Nephron (organoid): Measurements from ENCODE around the gene VPS45.
A peak's percentile ranks its signal among the peaks of the same experiment; 100 is the strongest.

ENCODE experiments used
- H3K27ac Mint-ChIP-seq, 3 experiments: 2 replicates each; pipeline ENCODE4 v1.8.0; 2020; ENCODE audit warnings: mixed read lengths in 3 of 3, mild to moderate bottlenecking in 2 of 3, moderate library complexity in 1 of 3
- H3K27me3 Mint-ChIP-seq: 2 replicates; pipeline ENCODE4 v1.8.0; 2021; ENCODE audit warnings: low read depth, mild to moderate bottlenecking, moderate library complexity, mixed read lengths
- H3K36me3 Mint-ChIP-seq: 2 replicates; pipeline ENCODE4 v1.8.0; 2020; ENCODE audit warnings: low read depth, mixed read lengths
- H3K4me1 Mint-ChIP-seq: 2 replicates; pipeline ENCODE4 v1.8.0; 2020; ENCODE audit warnings: mixed read lengths
- H3K4me3 Mint-ChIP-seq, 3 experiments: 2 replicates each; pipeline ENCODE4 v1.8.0; 2020; ENCODE audit warnings: mild to moderate bottlenecking in 3 of 3, mixed read lengths in 3 of 3, moderate library complexity in 2 of 3
- H3K9me3 Mint-ChIP-seq: 2 replicates; pipeline ENCODE4 v1.8.0; 2020; ENCODE audit warnings: mixed read lengths
- TF ChIP-seq, protein P1 (sequence below), 3 experiments: fragments of 200-600 bp; sonication (generic); IDR thresholded peaks; one replicate each; pipeline ENCODE4 v1.5.0; 2021; ENCODE audit warnings: antibody characterized with exemption in 3 of 3; ENCODE audit not compliant: unreplicated experiment in 3 of 3

Gene VPS45

DNA sequence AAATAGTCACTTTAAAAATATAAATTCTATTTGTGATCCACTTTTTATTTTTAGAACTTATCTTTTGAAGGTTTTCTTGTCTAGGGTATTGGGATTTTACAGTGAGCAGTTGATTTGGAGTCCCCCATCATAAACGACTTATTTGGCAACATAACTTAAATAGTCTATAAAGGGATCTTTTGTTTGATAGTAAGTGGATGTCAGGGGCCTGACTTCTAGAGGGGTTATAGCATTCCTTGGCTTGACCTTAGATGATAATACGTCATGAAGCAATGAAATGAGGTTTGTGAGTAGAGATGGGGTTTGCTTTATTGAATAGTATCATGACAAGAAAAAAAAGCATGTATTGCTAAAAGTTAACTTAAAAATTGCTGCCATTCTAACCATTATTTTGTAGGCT, 17.8 kb downstream of the VPS45 start:
- TF ChIP-seq, protein P1, sequence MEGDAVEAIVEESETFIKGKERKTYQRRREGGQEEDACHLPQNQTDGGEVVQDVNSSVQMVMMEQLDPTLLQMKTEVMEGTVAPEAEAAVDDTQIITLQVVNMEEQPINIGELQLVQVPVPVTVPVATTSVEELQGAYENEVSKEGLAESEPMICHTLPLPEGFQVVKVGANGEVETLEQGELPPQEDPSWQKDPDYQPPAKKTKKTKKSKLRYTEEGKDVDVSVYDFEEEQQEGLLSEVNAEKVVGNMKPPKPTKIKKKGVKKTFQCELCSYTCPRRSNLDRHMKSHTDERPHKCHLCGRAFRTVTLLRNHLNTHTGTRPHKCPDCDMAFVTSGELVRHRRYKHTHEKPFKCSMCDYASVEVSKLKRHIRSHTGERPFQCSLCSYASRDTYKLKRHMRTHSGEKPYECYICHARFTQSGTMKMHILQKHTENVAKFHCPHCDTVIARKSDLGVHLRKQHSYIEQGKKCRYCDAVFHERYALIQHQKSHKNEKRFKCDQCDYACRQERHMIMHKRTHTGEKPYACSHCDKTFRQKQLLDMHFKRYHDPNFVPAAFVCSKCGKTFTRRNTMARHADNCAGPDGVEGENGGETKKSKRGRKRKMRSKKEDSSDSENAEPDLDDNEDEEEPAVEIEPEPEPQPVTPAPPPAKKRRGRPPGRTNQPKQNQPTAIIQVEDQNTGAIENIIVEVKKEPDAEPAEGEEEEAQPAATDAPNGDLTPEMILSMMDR (IDR thresholded peaks at IDR 0.05; ENCODE audit: unreplicated experiment in 3 of 3), result no peak
- Mint-ChIP-seq H3K4me1 (no peaks in the 10 kb centered on the region), H3K27me3 (no peaks in the 10 kb centered on the region), H3K9me3 (no peaks in the 10 kb centered on the region), H3K27ac (no peak overlapping the region), H3K36me3 (peaks cover 70% of the 10 kb centered on the region), H3K4me3 (no peak overlapping the region)

- TF ChIP-seq, protein P1 (IDR thresholded peaks at IDR 0.05; ENCODE audit: unreplicated experiment in 3 of 3), result no peak
- no peaks in the 10 kb centered on the region for H3K4me1 Mint-ChIP-seq
- peak overlapping the region in 1 of 3 experiments; percentile 63 for H3K27ac Mint-ChIP-seq
- H3K4me3 Mint-ChIP-seq, result no peak overlapping the region
- peaks cover 66% of the 10 kb centered on the region for H3K36me3 Mint-ChIP-seq
- H3K27me3 Mint-ChIP-seq, result no peaks in the 10 kb centered on the region
- no peaks in the 10 kb centered on the region for H3K9me3 Mint-ChIP-seq
Measured at GRCh38 chr1:150087415-150087814, 19.8 kb downstream of the VPS45 start.

GRCh38 chr1:150089846-150090520, 22.4 kb downstream of the VPS45 start:
- H3K4me3 Mint-ChIP-seq, result no peak overlapping the region
- TF ChIP-seq, protein P1 (IDR thresholded peaks at IDR 0.05; ENCODE audit: unreplicated experiment in 3 of 3), result no peak
- peaks cover 53% of the 10 kb centered on the region for H3K36me3 Mint-ChIP-seq
- H3K27ac Mint-ChIP-seq, result no peak overlapping the region
- H3K4me1 Mint-ChIP-seq, result peaks cover 9% of the 10 kb centered on the region
- H3K27me3 Mint-ChIP-seq, result no peaks in the 10 kb centered on the region
- no peaks in the 10 kb centered on the region for H3K9me3 Mint-ChIP-seq

DNA sequence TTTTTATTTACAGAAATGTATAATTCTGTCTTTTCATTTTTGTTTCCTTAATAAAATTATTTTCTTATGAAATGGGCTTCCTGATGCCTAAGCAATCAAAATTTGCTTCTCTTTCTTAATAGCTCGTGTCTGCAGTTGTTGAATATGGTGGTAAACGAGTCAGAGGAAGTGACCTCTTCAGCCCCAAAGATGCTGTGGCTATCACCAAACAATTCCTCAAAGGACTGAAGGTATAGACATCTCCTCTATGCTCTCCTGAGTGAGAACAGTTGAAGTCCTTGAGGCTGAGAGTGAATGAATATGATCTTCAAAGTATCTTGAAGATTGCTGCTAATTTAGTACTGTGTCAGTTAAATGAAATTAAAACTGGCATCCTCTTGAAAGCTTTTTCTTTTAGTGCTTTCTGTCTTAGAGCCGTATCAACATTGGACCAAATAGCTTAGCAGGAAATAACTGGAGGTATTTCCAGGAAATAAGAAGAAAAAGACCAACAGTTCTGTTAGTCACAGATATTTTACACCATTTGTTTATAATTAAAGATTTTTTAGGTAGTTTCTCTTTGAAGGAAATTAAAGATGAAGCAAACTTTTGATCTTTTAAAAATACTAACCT, 24.7 kb downstream of the VPS45 start:
- Mint-ChIP-seq H3K9me3 (no peaks in the 10 kb centered on the region), H3K27ac (no peak overlapping the region), H3K4me3 (no peak overlapping the region), H3K4me1 (peaks cover 9% of the 10 kb centered on the region), H3K36me3 (peaks cover 38% of the 10 kb centered on the region), H3K27me3 (no peaks in the 10 kb centered on the region)
- TF ChIP-seq, protein P1 (IDR thresholded peaks at IDR 0.05; ENCODE audit: unreplicated experiment in 3 of 3), result no peak

- H3K4me3 Mint-ChIP-seq, result no peak overlapping the region
- no peaks in the 10 kb centered on the region for H3K9me3 Mint-ChIP-seq
- H3K4me1 Mint-ChIP-seq, result peaks cover 9% of the 10 kb centered on the region
- no peaks in the 10 kb centered on the region for H3K27me3 Mint-ChIP-seq
- no peak overlapping the region for H3K27ac Mint-ChIP-seq
- peaks cover 30% of the 10 kb centered on the region for H3K36me3 Mint-ChIP-seq
- TF ChIP-seq, protein P1 (IDR thresholded peaks at IDR 0.05; ENCODE audit: unreplicated experiment in 3 of 3), result no peak
Measured at GRCh38 chr1:150093805-150094204, 26.2 kb downstream of the VPS45 start.
